ENCODE results near the gene RAB31.

- TF ChIP-seq CTCF (IDR thresholded peaks at IDR 0.05) (no peak), POLR2A (IDR thresholded peaks at IDR 0.05) (no peak), POLR2AphosphoS5 (IDR thresholded peaks at IDR 0.05; ENCODE audit: insufficient read depth in 1 of 2, low read depth in 1 of 2) (no peak)
These were observed 79.6 kb downstream of the RAB31 start for GRCh38 chr18:9787712-9788111.
